GM12892 (cell line): ENCODE results near the gene FOXO3.
"Not testable (repeated sequence)": the region's sequence is repeated elsewhere in the genome, so short reads cannot be mapped to it uniquely, and the experiment has no call there.

ENCODE experiments used
- DNase-seq: peaks from one replicate; pipeline ENCODE4 v3.0.0; 2011; ENCODE audit not compliant: insufficient read length
- FAIRE-seq: peaks from 2 replicates; lab custom pipeline; 2011; peaks lifted over from hg19 to GRCh38; lab: Jason Lieb, UNC
- POLR2A ChIP-seq: IDR thresholded peaks from 2 replicates; pipeline ENCODE4 v1.6.1; 2011; ENCODE audit warnings: low read depth, low read length, control low read depth
- POLR2AphosphoS5 ChIP-seq: IDR thresholded peaks from 2 replicates; pipeline ENCODE4 v1.6.1; 2011; ENCODE audit warnings: low read depth, low read length, control low read depth
- TAF1 ChIP-seq: IDR thresholded peaks from 2 replicates; pipeline ENCODE4 v1.6.1; 2011; ENCODE audit warnings: low read depth, mild to moderate bottlenecking, control low read depth, low read length, borderline replicate concordance

FOXO3 gene

GRCh38 chr6:108677894-108678293 is 117.2 kb downstream of the FOXO3 start:
- TF ChIP-seq POLR2AphosphoS5 (no peak), TAF1 (no peak), POLR2A (no peak)
- FAIRE-seq (no peak), DNase-seq (no peak)

- FAIRE-seq: not testable (repeated sequence)
These were observed 119.6 kb downstream of the FOXO3 start for GRCh38 chr6:108680314-108680713.

GRCh38 chr6:108681721-108682120 is 121.0 kb downstream of the FOXO3 start:
- FAIRE-seq, DNase-seq: not testable (repeated sequence)

More at GRCh38 chr6:108680314-108680713, 119.6 kb downstream of the FOXO3 start:
- not testable (repeated sequence) for DNase-seq

- DNase-seq, FAIRE-seq: not testable (repeated sequence)
These were observed 121.8 kb downstream of the FOXO3 start for GRCh38 chr6:108682383-108683119.

DNA sequence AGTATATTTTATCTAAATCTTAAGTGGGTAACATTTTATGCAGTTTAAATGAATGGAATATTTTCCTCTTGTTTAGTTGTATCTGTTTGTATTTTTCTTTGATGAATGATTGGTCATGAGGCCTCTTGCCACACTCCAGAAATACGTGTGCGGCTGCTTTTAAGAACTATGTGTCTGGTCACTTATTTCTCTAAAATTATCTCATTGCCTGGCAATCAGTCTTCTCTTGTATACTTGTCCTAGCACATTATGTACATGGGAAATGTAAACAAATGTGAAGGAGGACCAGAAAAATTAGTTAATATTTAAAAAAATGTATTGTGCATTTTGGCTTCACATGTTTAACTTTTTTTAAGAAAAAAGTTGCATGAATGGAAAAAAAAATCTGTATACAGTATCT is 123.3 kb downstream of the FOXO3 start:
- not testable (repeated sequence) for FAIRE-seq

DNA sequence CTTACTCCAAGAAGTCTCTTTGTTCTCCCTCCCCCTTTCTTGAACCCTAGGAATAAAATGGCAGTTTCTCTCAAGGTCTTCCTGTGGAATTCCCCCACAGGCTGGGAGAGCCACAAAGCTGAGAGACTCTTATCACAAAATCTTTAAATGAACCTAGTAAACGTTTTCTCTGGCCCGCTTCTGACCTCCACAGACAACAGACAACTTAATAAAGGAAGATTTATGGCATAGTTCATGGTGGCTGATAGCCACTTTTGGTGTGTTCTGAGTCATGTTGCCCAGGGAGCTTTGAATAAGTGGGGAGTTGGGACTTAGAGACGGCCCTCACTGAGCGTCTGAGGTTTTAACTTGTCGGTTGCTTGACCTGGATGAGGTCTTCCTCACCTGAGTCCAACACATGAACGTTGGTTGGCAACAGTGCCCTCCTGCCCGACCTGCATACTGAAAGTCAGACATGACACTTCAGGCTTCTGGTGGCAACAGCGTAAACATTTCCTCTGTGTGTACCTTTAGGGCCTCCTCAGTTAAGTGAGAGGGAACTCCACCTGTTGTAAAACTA is 124.1 kb downstream of the FOXO3 start:
- no peak for FAIRE-seq
- TF ChIP-seq TAF1: no peak
- TF ChIP-seq POLR2A: no peak
- no peak for TF ChIP-seq POLR2AphosphoS5
- no peak for DNase-seq

More for the DNA sequence above, 123.3 kb downstream of the FOXO3 start:
- DNase-seq: not testable (repeated sequence)

DNA sequence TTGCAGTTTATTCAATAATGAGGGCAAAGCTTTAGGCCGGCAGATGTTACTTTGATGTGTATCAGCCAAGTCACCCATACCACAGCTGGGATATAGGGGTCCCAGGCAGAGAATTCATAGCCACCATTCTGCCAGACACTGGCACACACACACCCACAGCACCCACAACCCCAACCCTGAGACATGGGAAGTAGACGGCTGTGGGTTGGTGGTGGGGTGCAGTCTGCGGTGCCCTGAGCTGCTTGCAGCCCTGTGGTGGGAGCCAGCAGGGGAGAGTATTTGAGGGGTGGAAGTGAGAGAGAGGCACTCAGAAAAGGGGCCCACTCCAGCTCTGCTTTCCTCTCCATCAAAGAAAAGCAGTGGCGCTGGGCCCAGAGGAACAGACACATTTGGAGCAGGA is 125.3 kb downstream of the FOXO3 start:
- 0 out of 2 replicates have a peak, but pooled peaks have one; percentile 7 for TF ChIP-seq POLR2A
- TF ChIP-seq POLR2AphosphoS5: no peak
- no peak for DNase-seq
- FAIRE-seq: no peak

GRCh38 chr6:108686896-108687295 is 126.2 kb downstream of the FOXO3 start:
- TF ChIP-seq POLR2A (no peak), TAF1 (no peak), POLR2AphosphoS5 (no peak)
- DNase-seq: no peak
- FAIRE-seq: no peak

- no peak for FAIRE-seq
- no peak for DNase-seq
- no peak for TF ChIP-seq TAF1
- no peak for TF ChIP-seq POLR2A
- no peak for TF ChIP-seq POLR2AphosphoS5
These were observed 127.2 kb downstream of the FOXO3 start for GRCh38 chr6:108687921-108688320.

DNA sequence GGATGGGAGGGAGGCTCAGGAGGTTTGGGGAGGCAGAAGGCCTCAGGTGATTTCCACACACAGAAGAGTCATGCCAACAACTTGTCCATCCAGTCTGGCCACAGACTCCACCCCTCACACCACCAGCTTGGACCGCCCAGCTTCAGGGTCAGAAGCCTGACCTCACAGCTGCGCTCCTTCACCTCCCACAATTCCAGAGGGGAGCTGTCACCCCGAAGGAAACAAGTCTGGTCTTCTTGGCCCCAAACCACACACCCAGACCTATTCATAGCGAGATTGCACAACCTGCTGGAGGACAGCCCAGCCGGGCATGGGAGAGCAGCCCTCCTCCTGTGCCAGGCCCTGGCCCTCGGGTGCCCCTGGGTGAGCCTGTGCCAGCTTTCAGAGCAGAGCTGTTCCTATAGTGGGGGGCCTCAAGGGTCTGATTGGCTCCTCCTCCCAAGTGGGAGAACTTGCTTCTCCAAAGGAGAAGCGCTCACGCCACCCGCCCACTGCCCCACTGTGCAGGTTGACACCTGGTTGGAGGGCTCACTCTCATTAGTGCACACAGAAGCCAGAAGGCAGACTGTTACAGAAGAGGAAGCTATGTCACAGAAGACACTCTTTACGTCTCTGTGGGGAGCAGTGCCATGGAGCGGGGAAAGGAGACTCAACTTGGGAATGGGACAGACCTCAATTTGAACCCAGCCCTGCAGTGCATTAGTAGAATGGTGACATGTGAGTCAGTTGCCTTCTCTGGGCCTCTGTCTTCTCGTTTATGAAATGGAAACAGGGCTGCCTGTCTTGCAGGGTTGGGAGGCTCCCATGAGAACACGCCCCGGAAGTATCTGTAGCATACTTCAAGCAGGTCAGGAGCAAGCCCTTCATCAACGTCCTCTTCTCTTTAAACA is 128.8 kb downstream of the FOXO3 start:
- TF ChIP-seq POLR2AphosphoS5 (no peak), TAF1 (no peak), POLR2A (no peak)
- no peak for DNase-seq
- FAIRE-seq: peak; percentile 42

DNA sequence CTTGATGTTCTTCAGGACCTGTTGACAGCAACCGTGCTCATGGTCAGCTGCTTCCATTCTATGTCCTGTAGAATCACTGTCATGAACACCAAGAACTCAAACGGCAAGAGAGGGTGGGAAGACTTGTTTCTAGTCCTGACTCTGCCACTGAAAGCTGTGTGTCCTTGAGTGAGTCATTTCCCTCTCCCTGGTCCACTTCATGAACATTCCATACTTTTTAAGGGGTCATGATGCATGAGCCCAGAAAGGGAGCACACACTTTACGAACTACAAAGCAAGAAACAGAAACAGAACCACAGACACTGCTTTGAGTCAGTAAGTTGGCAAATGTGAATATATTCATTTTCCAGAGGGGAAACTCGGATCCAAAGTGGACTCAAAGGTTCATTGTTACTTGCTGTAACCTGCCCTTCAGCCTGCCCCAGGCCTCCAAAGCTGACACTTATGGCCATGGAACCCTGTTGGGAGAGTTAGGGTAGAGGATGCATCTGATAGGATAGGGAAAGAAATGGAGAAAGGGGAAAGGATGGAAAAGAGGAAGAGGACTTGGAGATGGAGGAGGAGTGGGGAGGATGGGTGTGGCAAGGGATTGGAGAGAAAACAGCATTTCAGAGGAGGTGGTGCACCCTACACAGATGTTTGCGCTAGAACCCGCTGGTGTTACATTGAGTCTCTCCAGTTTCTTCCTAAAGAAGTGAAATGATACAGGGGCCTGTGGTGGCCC is 129.8 kb downstream of the FOXO3 start:
- DNase-seq: no peak
- peak; percentile 76 for FAIRE-seq
- no peak for TF ChIP-seq POLR2AphosphoS5
- TF ChIP-seq TAF1: no peak
- no peak for TF ChIP-seq POLR2A

DNA sequence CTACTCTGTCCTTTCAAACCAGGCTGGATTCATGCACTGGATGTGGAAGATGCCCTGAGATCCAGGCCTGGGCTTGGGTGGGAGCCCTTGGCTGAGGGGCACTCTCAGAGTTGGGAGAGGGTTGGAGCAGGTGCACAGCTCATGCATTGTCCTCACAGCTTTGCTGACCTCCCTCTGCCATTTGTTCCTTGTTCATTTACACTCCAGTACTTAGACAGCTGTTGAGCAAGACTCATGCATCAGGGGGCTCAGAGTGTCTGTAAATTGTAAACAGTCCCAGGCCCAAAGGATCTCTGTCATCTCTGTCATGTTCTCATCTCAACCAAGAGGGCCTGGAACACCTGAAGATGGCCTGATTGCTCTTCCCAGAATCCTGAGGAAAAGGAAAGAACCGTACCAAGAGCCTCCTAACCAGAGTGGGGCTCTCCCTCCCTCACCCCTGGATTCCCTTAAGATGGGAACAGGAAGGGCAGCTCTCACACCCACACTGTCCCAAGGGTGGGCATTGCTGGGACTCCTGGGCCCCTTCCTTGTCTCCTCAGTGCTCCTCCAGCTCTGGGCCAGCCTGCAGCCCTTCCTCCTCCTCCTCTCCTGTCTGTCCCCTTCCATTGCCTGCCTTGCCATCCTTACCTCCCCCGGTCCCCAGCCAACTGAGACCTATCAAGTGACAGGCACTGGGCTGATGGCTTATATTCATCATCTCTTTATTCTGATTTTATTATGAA is 132.9 kb downstream of the FOXO3 start:
- FAIRE-seq: no peak
- TF ChIP-seq POLR2A: no peak
- no peak for TF ChIP-seq TAF1
- no peak for TF ChIP-seq POLR2AphosphoS5
- DNase-seq: no peak
